Upper lobe of left lung (tissue), 6 donors: ENCODE data around the gene AADACL4. TPM values are rescaled to one million over a fixed set of nuclear protein-coding genes. Genes with fewer than 3 reads are reported as not detected.
A peak's percentile ranks its signal among the peaks of the same experiment; 100 is the strongest.

Source experiments
- ATAC-seq, 2 donors: fragments of 200-7000 bp; cut with Tn5 transposase; one replicate each; pipeline ENCODE4 v1.9.1; 2022; ENCODE audit warnings: mild to moderate bottlenecking in 2 of 2, moderate library complexity in 2 of 2; ENCODE audit not compliant: low FRiP score in 2 of 2
- DNase-seq, 2 donors: peaks; one replicate each; pipeline ENCODE4 v3.0.0-alpha.2; 2019 to 2020
- H3K27ac ChIP-seq, 4 donors: fragments of 200-600 bp; sonication (generic); one replicate each; pipeline ENCODE4 v1.5.1; 2016 to 2019
- H3K27me3 ChIP-seq, 4 donors: fragments of 200-600 bp; sonication (generic); one replicate each; pipeline ENCODE4 v1.5.1; 2017 to 2019
- H3K36me3 ChIP-seq, 4 donors: fragments of 200-600 bp; sonication (generic); one replicate each; pipeline ENCODE4 v1.5.1; 2016 to 2019
- H3K4me1 ChIP-seq, 4 donors: fragments of 200-600 bp; sonication (generic); one replicate each; pipeline ENCODE4 v1.5.1; 2018 to 2019
- H3K4me3 ChIP-seq, 4 donors: fragments of 200-600 bp; sonication (generic); one replicate each; pipeline ENCODE4 v1.5.1; 2017 to 2019; ENCODE audit warnings: mild to moderate bottlenecking in 2 of 4, moderate library complexity in 1 of 4
- H3K9me3 ChIP-seq, 4 donors: fragments of 200-600 bp; sonication (generic); one replicate each; pipeline ENCODE4 v1.5.1; 2018 to 2019
- CTCF ChIP-seq, 6 experiments: fragments of 450-650 bp in 4 of 6; fragments of 200-600 bp in 2 of 6; sonication (generic) in 2 of 6; IDR thresholded peaks; one replicate each; pipeline ENCODE4 v1.5.1; 2016 to 2019; ENCODE audit warnings: antibody characterized with exemption in 6 of 6
- EP300 ChIP-seq, 4 donors: sonication (generic); formaldehyde crosslinking; IDR thresholded peaks; one replicate each; pipeline ENCODE4 v1.5.1; 2017; ENCODE audit warnings: antibody characterized with exemption in 4 of 4, control low read depth in 2 of 4
- POLR2A ChIP-seq, 4 donors: fragments of 450-650 bp; IDR thresholded peaks; one replicate each; pipeline ENCODE4 v1.5.1; 2016 to 2017; ENCODE audit warnings: antibody characterized with exemption in 4 of 4, mild to moderate bottlenecking in 2 of 4
- POLR2AphosphoS5 ChIP-seq, 2 donors: sonication (generic); formaldehyde crosslinking; IDR thresholded peaks; one replicate each; pipeline ENCODE4 v1.5.1; 2017; ENCODE audit warnings: antibody characterized with exemption in 2 of 2
- WGBS, 2 donors: methylation state at CpG; one replicate each; pipeline ENCODE4 v1.1.5; 2017 to 2018; 5-methylcytosine and 5-hydroxymethylcytosine counted together
- total RNA-seq, 6 donors: library from RNA; depleted of rRNA in 4 of 6; stranded (reverse); fragments of >200 nt in 4 of 6; gene quantifications; one replicate each; pipeline versions ENCODE4 v1.1.0 to v1.2.1, GENCODE V29; 2016 to 2021
- donor health status: DM: no; HTN: no; CAD: no; lungs with moderate emphysema.
- donor health status: DM: no; HTN: yes; CAD: no; lungs with severe emphysema.

Gene AADACL4
- total RNA-seq, 6 donors from 2014 or later, result not detected

- Histone ChIP-seq H3K4me3 (no peak overlapping the region), H3K36me3 (no peaks in the 10 kb centered on the region), H3K27ac (no peak overlapping the region), H3K27me3 (no peaks in the 10 kb centered on the region), H3K4me1 (peaks cover 0 to 6% (median 2%) of the 10 kb centered on the region in 4 donors), H3K9me3 (peaks cover 0 to 4% (median 0%) of the 10 kb centered on the region in 4 donors)
- TF ChIP-seq POLR2AphosphoS5 (IDR thresholded peaks at IDR 0.05), result no peak
- TF ChIP-seq CTCF (IDR thresholded peaks at IDR 0.05), result peak; percentile 88 to 95 (median 91)
- no peak for TF ChIP-seq POLR2A (IDR thresholded peaks at IDR 0.05)
- WGBS, 2 donors, result 44 to 47% methylated on average over 23 of the region's 23 CpGs
- ATAC-seq, result peak; percentile 78 to 92
- DNase-seq, result peak; percentile 30 to 75
Measured at GRCh38 chr1:12658531-12659453, 14.9 kb downstream of the AADACL4 start.

- Histone ChIP-seq H3K4me1 (peaks cover 0 to 6% (median 2%) of the 10 kb centered on the region in 4 donors), H3K4me3 (no peak overlapping the region), H3K27me3 (no peaks in the 10 kb centered on the region), H3K9me3 (peaks cover 0 to 4% (median 0%) of the 10 kb centered on the region in 4 donors), H3K36me3 (no peaks in the 10 kb centered on the region), H3K27ac (no peak overlapping the region)
- TF ChIP-seq POLR2AphosphoS5 (IDR thresholded peaks at IDR 0.05), result no peak
- TF ChIP-seq POLR2A (IDR thresholded peaks at IDR 0.05), result no peak
- TF ChIP-seq EP300 (IDR thresholded peaks at IDR 0.05), result no peak
- no peak for ATAC-seq
- 87 to 93% methylated on average over 4 to 6 of the region's 6 CpGs for WGBS, 2 donors
- DNase-seq, result no peak
Measured at GRCh38 chr1:12661606-12662219, 17.8 kb downstream of the AADACL4 start.

- H3K4me3 ChIP-seq, result no peak overlapping the region
Measured at GRCh38 chr1:12662556-12662955, 18.7 kb downstream of the AADACL4 start.

GRCh38 chr1:12665511-12665910, 21.6 kb downstream of the AADACL4 start:
- no peak overlapping the region for H3K27ac ChIP-seq
- peaks cover 0 to 4% (median 0%) of the 10 kb centered on the region in 4 donors for H3K9me3 ChIP-seq
- TF ChIP-seq POLR2AphosphoS5 (IDR thresholded peaks at IDR 0.05) (no peak), POLR2A (IDR thresholded peaks at IDR 0.05) (no peak), CTCF (IDR thresholded peaks at IDR 0.05) (no peak), EP300 (IDR thresholded peaks at IDR 0.05) (no peak)
- 82 to 88% methylated on average over 4 of the region's 4 CpGs for WGBS, 2 donors
- no peaks in the 10 kb centered on the region for H3K36me3 ChIP-seq
- DNase-seq (no peak), ATAC-seq (no peak)
- H3K27me3 ChIP-seq, result no peaks in the 10 kb centered on the region
- H3K4me3 ChIP-seq, result no peak overlapping the region
- no peaks in the 10 kb centered on the region for H3K4me1 ChIP-seq

More at GRCh38 chr1:12662556-12662955, 18.7 kb downstream of the AADACL4 start:
- H3K9me3 ChIP-seq, result peaks cover 0 to 4% (median 0%) of the 10 kb centered on the region in 4 donors
- ATAC-seq (no peak), DNase-seq (no peak)
- 87 to 92% methylated on average over 1 of the region's 1 CpG for WGBS, 2 donors
- H3K27ac ChIP-seq, result no peak overlapping the region
- no peaks in the 10 kb centered on the region for H3K27me3 ChIP-seq
- no peak for TF ChIP-seq EP300 (IDR thresholded peaks at IDR 0.05)
- TF ChIP-seq CTCF (IDR thresholded peaks at IDR 0.05), result no peak
- no peak for TF ChIP-seq POLR2AphosphoS5 (IDR thresholded peaks at IDR 0.05)
- TF ChIP-seq POLR2A (IDR thresholded peaks at IDR 0.05), result no peak
- H3K36me3 ChIP-seq, result no peaks in the 10 kb centered on the region
- peaks cover 0 to 6% (median 2%) of the 10 kb centered on the region in 4 donors for H3K4me1 ChIP-seq

GRCh38 chr1:12666141-12666735, 22.4 kb downstream of the AADACL4 start:
- 78 to 81% methylated on average over 15 of the region's 15 CpGs for WGBS, 2 donors
- Histone ChIP-seq H3K4me3 (no peak overlapping the region), H3K9me3 (peaks cover 0 to 4% (median 0%) of the 10 kb centered on the region in 4 donors), H3K27me3 (no peaks in the 10 kb centered on the region), H3K27ac (no peak overlapping the region), H3K4me1 (no peaks in the 10 kb centered on the region), H3K36me3 (no peaks in the 10 kb centered on the region)
- TF ChIP-seq POLR2AphosphoS5 (IDR thresholded peaks at IDR 0.05) (no peak), CTCF (IDR thresholded peaks at IDR 0.05) (no peak), POLR2A (IDR thresholded peaks at IDR 0.05) (no peak), EP300 (IDR thresholded peaks at IDR 0.05) (no peak)
- DNase-seq (no peak), ATAC-seq (no peak)
